GM12875 (cell line): ENCODE results near the gene RBM38.

ENCODE experiments used
- H3K4me3 ChIP-seq: one replicate; pipeline ENCODE4 v1.5.1; 2011; ENCODE audit warnings: low read depth, low read length, control low read depth
- CTCF ChIP-seq: IDR thresholded peaks from 2 replicates; pipeline ENCODE4 v1.5.1; 2011; ENCODE audit warnings: low read depth, mild to moderate bottlenecking, control low read depth, inconsistent platforms, low read length, moderate library complexity, borderline replicate concordance; ENCODE audit not compliant: insufficient read depth

Gene RBM38

DNA sequence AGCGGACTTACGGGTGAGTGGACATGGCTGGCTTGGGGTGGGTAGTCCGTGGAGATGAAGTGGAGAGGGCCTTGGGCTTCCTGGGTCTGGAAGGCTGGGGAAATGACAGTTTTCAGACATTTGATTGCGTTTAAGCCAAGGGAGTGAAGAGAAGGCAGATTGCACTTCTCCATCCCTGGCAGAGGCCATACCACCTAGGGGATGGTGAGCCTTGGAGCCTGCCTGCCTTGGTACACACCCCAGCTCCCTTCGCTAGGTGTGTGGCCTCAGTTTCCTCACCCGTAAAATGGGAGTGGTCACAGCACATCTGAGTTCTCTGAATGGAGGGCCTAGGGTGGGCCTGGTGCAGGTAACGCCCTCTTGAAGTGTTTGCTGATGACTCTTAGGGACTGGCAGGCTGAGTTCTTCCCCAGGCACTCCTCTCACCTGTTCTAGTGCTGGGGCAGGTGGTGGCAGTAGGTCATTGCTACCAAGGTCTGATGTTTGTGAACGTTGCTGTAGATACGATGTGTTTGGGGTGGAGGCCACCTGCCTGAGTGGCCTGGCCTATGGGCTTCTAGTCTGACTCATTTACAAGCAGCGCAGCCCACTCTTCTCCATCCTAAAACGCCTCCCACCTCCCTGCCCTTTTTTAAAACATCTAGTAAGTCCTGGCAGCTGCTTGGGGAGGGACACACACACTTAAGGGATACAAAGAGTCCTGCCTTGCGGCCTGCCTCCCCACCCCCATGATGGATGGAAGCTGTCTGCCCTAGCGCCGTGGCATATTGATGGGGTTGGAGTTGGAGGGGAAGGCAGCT, 2.3 kb downstream of the RBM38 start:
- peak overlapping the region; percentile 57 for H3K4me3 ChIP-seq
- no peak for TF ChIP-seq CTCF

- TF ChIP-seq CTCF: no peak
- H3K4me3 ChIP-seq: peak overlapping the region; percentile 57
Measured at GRCh38 chr20:57394121-57395082, 3.2 kb downstream of the RBM38 start.

DNA sequence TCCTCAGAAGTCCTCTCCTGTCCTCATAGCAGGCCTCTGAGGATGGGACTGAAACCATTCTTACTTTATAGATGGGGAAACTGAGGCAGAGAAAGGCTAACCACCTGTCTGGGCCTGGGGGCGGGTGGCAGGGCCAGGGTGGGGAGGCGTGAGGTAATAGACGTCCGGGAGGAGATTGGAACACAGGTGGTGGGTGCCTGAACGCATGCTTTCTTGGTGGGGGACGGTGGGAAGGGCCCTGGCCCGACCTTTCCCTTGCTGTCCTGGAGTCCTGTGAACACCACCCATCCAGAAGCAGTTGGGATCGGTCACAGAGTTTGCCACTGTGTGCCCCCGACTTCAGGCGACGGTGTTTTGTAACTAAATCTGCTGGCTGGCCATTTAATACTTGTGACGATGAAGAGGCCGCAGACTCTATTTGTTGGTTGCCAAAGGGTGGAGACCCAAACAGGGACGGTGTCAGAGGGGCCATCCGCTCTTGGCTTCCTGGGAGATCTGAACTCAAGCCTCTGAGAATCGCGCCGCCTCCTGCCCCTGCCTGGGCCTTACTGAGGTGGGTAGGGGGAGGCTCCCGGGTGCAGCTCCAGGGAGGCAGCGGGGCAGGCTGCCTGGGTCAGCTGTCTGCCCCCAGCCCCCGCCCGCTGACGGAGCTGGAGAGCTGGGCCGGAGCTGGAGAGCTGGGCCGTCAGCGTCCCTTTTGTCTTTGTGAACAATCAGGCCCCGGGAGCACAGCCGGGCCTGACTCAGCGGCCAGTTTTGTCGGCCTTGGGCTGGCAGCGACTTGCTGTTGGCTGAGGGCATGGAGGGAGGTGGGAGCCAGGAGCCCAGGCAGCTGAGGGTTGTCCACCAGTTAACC, 4.1 kb downstream of the RBM38 start:
- no peak overlapping the region for H3K4me3 ChIP-seq

GRCh38 chr20:57396212-57396983, 5.2 kb downstream of the RBM38 start:
- TF ChIP-seq CTCF: no peak
- H3K4me3 ChIP-seq: no peak overlapping the region

More for the DNA sequence above, 4.1 kb downstream of the RBM38 start:
- TF ChIP-seq CTCF: no peak

DNA sequence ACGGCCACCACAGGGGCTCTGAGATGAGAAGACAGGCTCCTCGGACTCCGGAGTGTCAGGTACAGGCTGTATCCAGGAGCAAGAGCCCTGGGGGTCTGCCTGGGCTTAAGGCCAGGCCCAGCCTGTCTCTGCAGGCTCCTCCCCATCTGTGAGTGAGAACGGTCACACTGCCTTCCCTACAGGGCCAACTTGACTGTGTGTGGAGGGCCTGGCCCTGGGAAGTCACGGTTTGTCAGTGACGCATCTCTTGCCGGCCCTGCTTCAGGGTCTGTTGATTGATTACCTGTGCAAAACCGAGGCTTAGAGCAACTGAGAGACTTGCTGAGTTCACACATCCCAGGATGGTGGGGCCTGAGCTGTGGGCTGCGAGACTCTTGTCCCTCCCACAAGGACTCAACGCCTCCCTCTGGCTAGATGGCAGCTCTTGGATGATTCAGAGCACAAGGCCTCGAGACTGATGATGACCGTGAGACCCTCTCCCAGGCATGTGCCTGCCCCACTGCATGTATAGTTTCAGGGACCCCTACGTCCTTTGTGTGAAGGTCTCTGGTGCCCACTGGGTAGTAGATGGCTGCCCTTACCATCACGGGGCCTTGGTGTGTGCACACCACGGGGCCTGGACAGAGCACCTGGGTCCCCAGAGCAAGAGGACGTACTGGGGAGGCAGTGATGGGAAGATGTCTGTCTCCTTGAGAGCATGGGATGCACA, 5.9 kb downstream of the RBM38 start:
- H3K4me3 ChIP-seq: no peak overlapping the region
- no peak for TF ChIP-seq CTCF

GRCh38 chr20:57397693-57398108, 6.5 kb downstream of the RBM38 start:
- H3K4me3 ChIP-seq: no peak overlapping the region
- no peak for TF ChIP-seq CTCF
